HEK293 (cell line): Measurements from ENCODE around the gene BORCS6.
A peak's percentile ranks its signal among the peaks of the same experiment; 100 is the strongest.

Experiments
- EGR2 ChIP-seq: fragments of 450-650 bp; formaldehyde crosslinking; IDR thresholded peaks from 2 replicates; pipeline ENCODE4 v1.5.1; 2016; ENCODE audit warnings: low read depth, missing biosample characterization, missing genetic modification characterization
- GLI4 ChIP-seq: fragments of 450-650 bp; formaldehyde crosslinking; IDR thresholded peaks from 2 replicates; pipeline ENCODE4 v1.5.1; 2016; ENCODE audit warnings: missing biosample characterization, missing genetic modification characterization
- KLF1 ChIP-seq: fragments of 450-650 bp; formaldehyde crosslinking; IDR thresholded peaks from 2 replicates; pipeline ENCODE4 v1.5.1; 2016; ENCODE audit warnings: missing biosample characterization, missing genetic modification characterization
- KLF7 ChIP-seq: fragments of 450-650 bp; formaldehyde crosslinking; IDR thresholded peaks from 2 replicates; pipeline ENCODE4 v1.5.1; 2016; ENCODE audit warnings: missing biosample characterization, missing genetic modification characterization, borderline replicate concordance
- KLF8 ChIP-seq: fragments of 450-650 bp; formaldehyde crosslinking; IDR thresholded peaks from 2 replicates; pipeline ENCODE4 v1.5.1; 2016; ENCODE audit warnings: missing biosample characterization, missing genetic modification characterization
- KLF9 ChIP-seq: fragments of 450-650 bp; formaldehyde crosslinking; IDR thresholded peaks from 2 replicates; pipeline ENCODE4 v1.5.1; 2016; ENCODE audit warnings: missing biosample characterization, missing genetic modification characterization, low read depth
- MEIS1 ChIP-seq: sonication (generic); formaldehyde crosslinking; IDR thresholded peaks from 2 replicates; pipeline ENCODE4 v1.8.1; 2022; ENCODE audit warnings: missing genetic modification reagents, mild to moderate bottlenecking, borderline replicate concordance
- MYNN ChIP-seq: fragments of 450-650 bp; formaldehyde crosslinking; IDR thresholded peaks from 2 replicates; pipeline ENCODE4 v1.5.1; 2016; ENCODE audit warnings: missing biosample characterization, missing genetic modification characterization, borderline replicate concordance
- PBX3 ChIP-seq: sonication (generic); formaldehyde crosslinking; IDR thresholded peaks from 2 replicates; pipeline ENCODE4 v1.8.1; 2022; ENCODE audit warnings: mild to moderate bottlenecking, moderate library complexity, missing genetic modification reagents
- SCRT2 ChIP-seq: fragments of 450-650 bp; formaldehyde crosslinking; IDR thresholded peaks from 2 replicates; pipeline ENCODE4 v1.5.1; 2016; ENCODE audit warnings: missing biosample characterization, missing genetic modification characterization
- TRIM28 ChIP-seq: IDR thresholded peaks from 2 replicates; pipeline ENCODE4 v1.6.1; 2011; ENCODE audit warnings: low read length, control low read depth, borderline replicate concordance
- WT1 ChIP-seq: fragments of 450-650 bp; formaldehyde crosslinking; IDR thresholded peaks from 2 replicates; pipeline ENCODE4 v1.5.1; 2016; ENCODE audit warnings: missing biosample characterization, missing genetic modification characterization
- YY1 ChIP-seq: fragments of 450-650 bp; formaldehyde crosslinking; IDR thresholded peaks from 2 replicates; pipeline ENCODE4 v1.5.1; 2018; ENCODE audit warnings: missing biosample characterization, missing genetic modification characterization
- ZNF10 ChIP-seq: fragments of 450-650 bp; formaldehyde crosslinking; IDR thresholded peaks from 2 replicates; pipeline ENCODE4 v1.5.1; 2017; ENCODE audit warnings: missing biosample characterization, missing genetic modification characterization
- ZNF121 ChIP-seq: fragments of 450-650 bp; formaldehyde crosslinking; IDR thresholded peaks from 2 replicates; pipeline ENCODE4 v1.5.1; 2016; ENCODE audit warnings: missing biosample characterization, missing genetic modification characterization
- ZNF184 ChIP-seq: fragments of 450-650 bp; IDR thresholded peaks from 2 replicates; pipeline ENCODE4 v1.5.1; 2018; ENCODE audit warnings: missing biosample characterization, mild to moderate bottlenecking, missing genetic modification characterization
- ZNF19 ChIP-seq: fragments of 450-650 bp; formaldehyde crosslinking; IDR thresholded peaks from 2 replicates; pipeline ENCODE4; 2016; ENCODE audit warnings: missing biosample characterization, missing genetic modification characterization, low read depth
- ZNF391 ChIP-seq: fragments of 450-650 bp; formaldehyde crosslinking; IDR thresholded peaks from 2 replicates; pipeline ENCODE4 v1.5.1; 2016; ENCODE audit warnings: low read depth, missing biosample characterization, missing genetic modification characterization, borderline replicate concordance
- ZNF488 ChIP-seq: fragments of 450-650 bp; formaldehyde crosslinking; IDR thresholded peaks from 2 replicates; pipeline ENCODE4 v1.5.1; 2016; ENCODE audit warnings: missing biosample characterization, missing genetic modification characterization
- ZNF510 ChIP-seq: fragments of 450-650 bp; formaldehyde crosslinking; IDR thresholded peaks from 2 replicates; pipeline ENCODE4 v1.5.1; 2018; ENCODE audit warnings: mild to moderate bottlenecking, missing genetic modification characterization, missing biosample characterization; ENCODE audit not compliant: insufficient replicate concordance
- ZNF548 ChIP-seq: fragments of 450-650 bp; formaldehyde crosslinking; IDR thresholded peaks from 2 replicates; pipeline ENCODE4 v1.5.1; 2016; ENCODE audit warnings: missing biosample characterization, missing genetic modification characterization
- ZNF555 ChIP-seq: fragments of 450-650 bp; formaldehyde crosslinking; conservative IDR thresholded peaks from 2 replicates; pipeline ENCODE4 v1.5.1; 2017; ENCODE audit warnings: missing biosample characterization, mild to moderate bottlenecking, missing genetic modification characterization, inconsistent platforms
- ZNF561 ChIP-seq: fragments of 450-650 bp; IDR thresholded peaks from 2 replicates; pipeline ENCODE4 v1.5.1; 2018; ENCODE audit warnings: missing biosample characterization, missing genetic modification characterization, borderline replicate concordance
- ZNF580 ChIP-seq: fragments of 450-650 bp; formaldehyde crosslinking; IDR thresholded peaks from 2 replicates; pipeline ENCODE4 v1.5.1; 2016; ENCODE audit warnings: missing biosample characterization, missing genetic modification characterization
- ZNF629 ChIP-seq: fragments of 450-650 bp; formaldehyde crosslinking; IDR thresholded peaks from 2 replicates; pipeline ENCODE4 v1.5.1; 2017; ENCODE audit warnings: missing biosample characterization, missing genetic modification characterization
- ZNF654 ChIP-seq: fragments of 450-650 bp; formaldehyde crosslinking; IDR thresholded peaks from 2 replicates; pipeline ENCODE4 v1.5.1; 2016; ENCODE audit warnings: low read depth, missing biosample characterization, missing genetic modification characterization
- ZNF658 ChIP-seq: fragments of 450-650 bp; formaldehyde crosslinking; IDR thresholded peaks from 2 replicates; pipeline ENCODE4; 2016; ENCODE audit warnings: missing biosample characterization, missing genetic modification characterization
- ZNF670 ChIP-seq: fragments of 450-650 bp; formaldehyde crosslinking; IDR thresholded peaks from 2 replicates; pipeline ENCODE4 v1.5.1; 2016; ENCODE audit warnings: missing biosample characterization, missing genetic modification characterization, low read depth
- ZNF701 ChIP-seq: fragments of 450-650 bp; formaldehyde crosslinking; IDR thresholded peaks from 2 replicates; pipeline ENCODE4 v1.5.1; 2016; ENCODE audit warnings: missing biosample characterization, missing genetic modification characterization
- ZNF76 ChIP-seq: fragments of 450-650 bp; formaldehyde crosslinking; IDR thresholded peaks from 2 replicates; pipeline ENCODE4; 2016; ENCODE audit warnings: low read depth, missing biosample characterization, missing genetic modification characterization, borderline replicate concordance
- ZNF830 ChIP-seq: fragments of 450-650 bp; IDR thresholded peaks from 2 replicates; pipeline ENCODE4 v1.5.0; 2018; ENCODE audit warnings: missing biosample characterization, missing genetic modification characterization, low read depth, mild to moderate bottlenecking, moderate library complexity
- ZSCAN30 ChIP-seq: fragments of 450-650 bp; IDR thresholded peaks from 2 replicates; pipeline ENCODE4 v1.5.1; 2018; ENCODE audit warnings: missing biosample characterization, mild to moderate bottlenecking, missing genetic modification characterization, moderate library complexity
- TF ChIP-seq, protein P1 (sequence below): fragments of 450-650 bp; formaldehyde crosslinking; IDR thresholded peaks from 2 replicates; pipeline ENCODE4 v1.5.1; 2016; ENCODE audit warnings: missing biosample characterization, missing genetic modification characterization

The BORCS6 gene

GRCh38 chr17:8153957-8154607, 35.9 kb downstream of the BORCS6 start (continued):
- TF ChIP-seq ZNF548 (tag by site-specific recombination), result no peak
- TF ChIP-seq SCRT2, result no peak
- no peak for TF ChIP-seq ZNF488 (tag by site-specific recombination)
- no peak for TF ChIP-seq ZNF830 (tag by site-specific recombination)
- no peak; the same call in 1 of the 2 replicates for TF ChIP-seq ZNF654 (tag by site-specific recombination)
- TF ChIP-seq ZNF76 (tag by site-specific recombination), result 0 out of 2 replicates have a peak, but pooled peaks have one; percentile 32
- no peak for TF ChIP-seq PBX3 (CRISPR knock-in tag)
- TF ChIP-seq, protein P1, sequence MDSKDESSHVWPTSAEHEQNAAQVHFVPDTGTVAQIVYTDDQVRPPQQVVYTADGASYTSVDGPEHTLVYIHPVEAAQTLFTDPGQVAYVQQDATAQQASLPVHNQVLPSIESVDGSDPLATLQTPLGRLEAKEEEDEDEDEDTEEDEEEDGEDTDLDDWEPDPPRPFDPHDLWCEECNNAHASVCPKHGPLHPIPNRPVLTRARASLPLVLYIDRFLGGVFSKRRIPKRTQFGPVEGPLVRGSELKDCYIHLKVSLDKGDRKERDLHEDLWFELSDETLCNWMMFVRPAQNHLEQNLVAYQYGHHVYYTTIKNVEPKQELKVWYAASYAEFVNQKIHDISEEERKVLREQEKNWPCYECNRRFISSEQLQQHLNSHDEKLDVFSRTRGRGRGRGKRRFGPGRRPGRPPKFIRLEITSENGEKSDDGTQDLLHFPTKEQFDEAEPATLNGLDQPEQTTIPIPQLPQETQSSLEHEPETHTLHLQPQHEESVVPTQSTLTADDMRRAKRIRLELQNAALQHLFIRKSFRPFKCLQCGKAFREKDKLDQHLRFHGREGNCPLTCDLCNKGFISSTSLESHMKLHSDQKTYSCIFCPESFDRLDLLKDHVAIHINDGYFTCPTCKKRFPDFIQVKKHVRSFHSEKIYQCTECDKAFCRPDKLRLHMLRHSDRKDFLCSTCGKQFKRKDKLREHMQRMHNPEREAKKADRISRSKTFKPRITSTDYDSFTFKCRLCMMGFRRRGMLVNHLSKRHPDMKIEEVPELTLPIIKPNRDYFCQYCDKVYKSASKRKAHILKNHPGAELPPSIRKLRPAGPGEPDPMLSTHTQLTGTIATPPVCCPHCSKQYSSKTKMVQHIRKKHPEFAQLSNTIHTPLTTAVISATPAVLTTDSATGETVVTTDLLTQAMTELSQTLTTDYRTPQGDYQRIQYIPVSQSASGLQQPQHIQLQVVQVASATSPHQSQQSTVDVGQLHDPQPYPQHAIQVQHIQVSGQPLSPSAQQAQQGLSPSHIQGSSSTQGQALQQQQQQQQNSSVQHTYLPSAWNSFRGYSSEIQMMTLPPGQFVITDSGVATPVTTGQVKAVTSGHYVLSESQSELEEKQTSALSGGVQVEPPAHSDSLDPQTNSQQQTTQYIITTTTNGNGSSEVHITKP, result peak; percentile 70
- peak; percentile 97 for TF ChIP-seq KLF9 (tag by site-specific recombination)
- TF ChIP-seq ZNF19 (tag by site-specific recombination), result no peak
- peak; percentile 71; the same call in 1 of the 2 replicates for TF ChIP-seq ZSCAN30 (tag by site-specific recombination)
- TF ChIP-seq ZNF510 (tag by site-specific recombination), result no peak
- TF ChIP-seq EGR2 (tag by site-specific recombination), result peak; percentile 89
- TF ChIP-seq KLF7 (tag by site-specific recombination), result peak; percentile 84
- peak; percentile 67; the same call in 1 of the 2 replicates for TF ChIP-seq YY1
- TF ChIP-seq ZNF629 (tag by site-specific recombination), result peak; percentile 99
- no peak for TF ChIP-seq ZNF121 (tag by site-specific recombination)
- no peak for TF ChIP-seq ZNF184 (tag by site-specific recombination)
- TF ChIP-seq MEIS1 (CRISPR knock-in tag), result no peak
- 0 out of 2 replicates have a peak, but pooled peaks have one; percentile 10 for TF ChIP-seq MYNN (tag by site-specific recombination)
- TF ChIP-seq ZNF391, result no peak; the same call in 1 of the 2 replicates
- TF ChIP-seq ZNF658 (tag by site-specific recombination), result no peak
- TF ChIP-seq ZNF561 (tag by site-specific recombination), result peak; percentile 87; the same call in 1 of the 2 replicates
- TF ChIP-seq ZNF580 (tag by site-specific recombination), result peak; percentile 56
- peak; percentile 88 for TF ChIP-seq WT1 (tag by site-specific recombination)
- no peak for TF ChIP-seq ZNF701 (tag by site-specific recombination)
- TF ChIP-seq ZNF10 (tag by site-specific recombination), result no peak; the same call in 1 of the 2 replicates
- no peak for TF ChIP-seq ZNF555 (tag by site-specific recombination)
- peak; percentile 93 for TF ChIP-seq KLF8 (tag by site-specific recombination)
- TF ChIP-seq GLI4 (tag by site-specific recombination), result no peak
- peak; percentile 97 for TF ChIP-seq KLF1
- no peak for TF ChIP-seq TRIM28
- no peak for TF ChIP-seq ZNF670 (tag by site-specific recombination)
